HG03066 (cell line): ENCODE data around the gene MYH14.

Source experiments
- ATAC-seq: cut with Tn5 transposase; IDR thresholded peaks from one replicate; pipeline ENCODE4 v1.9.1; 2021; ENCODE audit warnings: low read depth; ENCODE audit not compliant: unreplicated experiment

The MYH14 gene

DNA sequence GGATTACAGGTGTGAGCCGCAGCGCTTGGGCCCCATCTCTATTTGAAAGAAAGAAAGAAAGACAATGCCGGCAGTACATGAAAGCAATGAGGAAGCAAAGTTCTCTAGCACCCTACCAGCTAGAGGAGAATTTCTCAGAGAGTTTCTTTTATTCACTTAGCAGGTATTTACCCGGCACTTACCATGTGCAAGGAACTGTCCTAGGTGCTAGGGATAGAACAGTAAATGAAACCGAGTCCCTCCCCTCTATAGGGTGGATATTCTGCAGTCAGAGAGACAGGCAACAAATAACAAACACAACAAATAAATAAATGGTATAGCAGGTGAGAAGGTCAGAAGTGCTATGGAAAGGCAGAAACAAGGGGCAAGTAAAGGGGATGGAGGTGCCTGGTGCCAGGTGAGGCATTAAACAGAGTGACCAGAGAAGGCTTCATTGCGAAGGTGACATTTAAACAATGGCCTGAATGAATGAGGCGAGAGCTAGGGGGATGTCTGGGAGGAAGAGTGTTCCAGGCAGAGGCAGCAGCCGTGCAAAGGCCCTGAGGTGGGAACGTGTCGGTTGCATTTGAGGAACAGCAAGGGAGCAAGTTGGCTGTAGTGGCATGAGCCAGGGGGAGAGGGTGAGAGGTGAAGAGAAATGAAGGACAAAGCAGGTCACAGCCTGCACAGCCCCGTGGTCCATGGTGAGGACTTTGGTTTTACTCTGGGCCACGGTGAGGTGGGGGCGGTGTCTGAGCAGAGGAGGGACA, 10.8 kb upstream of the MYH14 start:
- no peak for ATAC-seq

GRCh38 chr19:50195224-50195623, 8.2 kb upstream of the MYH14 start:
- no peak for ATAC-seq

- ATAC-seq = no peak
Measured at GRCh38 chr19:50196322-50196932, 7.0 kb upstream of the MYH14 start.

DNA sequence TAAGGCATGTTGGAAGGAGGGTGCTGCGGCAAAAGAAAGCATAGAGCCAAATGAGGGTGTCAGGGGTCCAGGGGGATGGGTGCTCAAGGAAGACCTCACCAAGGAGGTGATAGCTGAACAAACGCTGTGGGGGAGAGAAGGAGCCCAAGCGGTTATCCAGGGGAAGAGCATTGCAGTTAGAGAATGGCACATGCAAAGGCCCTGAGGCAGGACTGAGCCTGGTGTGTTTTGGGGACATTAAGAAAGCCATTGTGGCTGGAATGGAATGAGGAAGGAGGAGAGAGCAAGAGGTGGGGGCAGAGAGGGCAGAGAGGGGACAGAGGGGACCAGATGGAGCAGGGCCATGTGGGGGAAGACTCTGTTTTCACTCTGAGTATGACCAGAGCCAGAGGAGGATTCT, 6.1 kb upstream of the MYH14 start:
- ATAC-seq = no peak

DNA sequence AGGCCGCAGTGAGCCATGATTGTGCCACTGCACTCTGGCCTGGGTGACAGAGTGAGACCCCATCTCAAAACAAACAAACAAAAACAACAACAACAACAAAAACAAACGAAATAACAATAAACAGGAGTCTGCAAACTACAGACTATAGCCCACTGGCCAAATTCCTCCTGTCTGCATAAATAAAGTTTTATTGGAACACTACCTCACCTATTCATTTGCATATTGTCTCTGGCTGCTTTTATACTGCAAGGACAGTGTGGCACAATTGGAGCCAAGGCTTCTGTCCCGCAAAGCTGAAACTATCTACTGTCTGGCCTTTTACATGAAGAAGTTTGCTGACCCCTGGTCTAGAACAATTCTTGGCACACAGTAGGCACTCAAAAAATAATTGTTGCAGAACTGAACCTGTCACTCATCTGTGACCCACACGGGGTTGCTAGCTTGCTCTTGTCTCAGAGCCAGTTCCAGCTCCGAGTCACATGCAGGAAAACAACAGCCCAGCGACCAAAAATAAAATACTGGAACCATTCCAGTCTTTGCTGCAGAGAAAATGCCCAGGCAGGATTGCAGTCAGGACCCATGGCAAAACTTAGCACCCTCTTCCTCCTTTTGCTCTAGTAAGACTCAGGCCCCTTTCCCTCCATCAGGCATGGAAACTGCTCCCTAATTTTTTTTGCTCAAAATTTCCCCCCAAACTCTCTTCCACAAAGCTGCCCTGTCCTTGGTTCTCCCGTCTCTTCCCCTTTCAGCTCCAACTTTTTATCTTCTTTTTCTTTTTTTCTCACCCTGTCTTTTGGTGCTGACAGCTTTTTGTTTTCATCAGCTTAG, 4.8 kb upstream of the MYH14 start:
- ATAC-seq = no peak

DNA sequence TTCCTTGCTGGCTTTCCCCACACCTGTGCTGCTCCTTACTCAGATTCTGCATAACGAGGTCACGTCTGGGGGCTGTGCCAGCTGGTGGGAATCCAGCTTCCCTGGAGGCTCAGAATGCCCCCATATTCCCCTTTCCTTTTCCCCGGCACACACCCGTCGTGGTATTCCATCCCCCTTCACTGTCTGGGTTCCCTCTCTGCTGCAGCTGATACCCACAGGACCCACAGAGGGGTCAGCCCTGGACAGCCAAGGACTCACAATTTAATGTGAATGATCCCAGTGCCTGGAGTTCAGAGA, 4.2 kb upstream of the MYH14 start:
- no peak for ATAC-seq

DNA sequence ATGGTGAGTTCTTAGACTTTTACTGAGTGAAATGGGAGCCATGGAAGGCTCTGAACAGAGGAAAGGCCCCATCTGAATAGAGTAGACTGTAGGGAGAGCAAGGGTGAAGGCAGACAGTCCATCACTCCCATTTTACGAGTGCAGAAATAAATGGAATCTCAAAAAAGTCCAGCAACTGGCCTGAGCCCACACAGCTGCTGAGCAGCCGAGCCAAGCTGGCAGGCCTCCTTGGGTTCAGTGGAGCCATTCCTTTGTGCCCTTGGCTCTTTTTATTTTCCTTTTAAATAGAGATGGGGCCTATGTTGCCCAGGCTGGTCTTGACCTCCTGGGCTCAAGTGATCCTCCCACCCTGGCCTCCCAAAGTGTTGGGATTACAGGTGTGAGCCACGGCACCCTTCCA, 1.0 kb upstream of the MYH14 start:
- ATAC-seq = no peak

DNA sequence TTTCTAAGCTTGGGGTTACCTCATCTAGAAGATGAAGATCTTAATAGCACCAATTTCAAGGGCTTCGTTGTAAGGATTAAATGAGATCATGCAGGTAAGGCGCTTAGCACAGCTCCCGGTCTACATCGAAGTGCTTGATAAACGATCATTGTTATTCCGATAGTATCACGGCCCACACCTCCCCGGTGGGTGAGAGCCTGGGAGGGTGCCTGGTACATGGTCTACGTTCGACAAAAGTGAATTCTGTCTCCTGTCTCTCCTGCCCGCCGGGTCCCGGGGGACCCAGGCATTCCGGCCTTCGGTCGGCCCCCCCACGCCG, 501 bp upstream of the MYH14 start:
- no peak for ATAC-seq

DNA sequence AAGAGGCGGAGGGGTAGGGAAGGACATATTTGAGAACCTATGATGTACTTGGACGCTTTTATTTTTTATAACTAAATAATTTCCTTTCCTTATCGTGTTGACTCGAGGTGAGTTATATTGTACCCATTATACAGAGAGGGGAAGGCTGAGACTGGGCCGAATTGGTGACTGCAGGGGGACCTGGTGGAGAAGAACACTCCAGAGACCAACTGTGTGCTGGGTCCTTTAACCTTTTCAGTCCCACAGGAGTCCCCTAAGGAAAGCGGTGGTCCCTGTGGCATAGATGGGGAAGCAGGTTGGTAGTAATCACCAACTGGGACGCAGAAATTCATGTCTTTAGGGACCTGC, 633 bp downstream of the MYH14 start:
- no peak for ATAC-seq

DNA sequence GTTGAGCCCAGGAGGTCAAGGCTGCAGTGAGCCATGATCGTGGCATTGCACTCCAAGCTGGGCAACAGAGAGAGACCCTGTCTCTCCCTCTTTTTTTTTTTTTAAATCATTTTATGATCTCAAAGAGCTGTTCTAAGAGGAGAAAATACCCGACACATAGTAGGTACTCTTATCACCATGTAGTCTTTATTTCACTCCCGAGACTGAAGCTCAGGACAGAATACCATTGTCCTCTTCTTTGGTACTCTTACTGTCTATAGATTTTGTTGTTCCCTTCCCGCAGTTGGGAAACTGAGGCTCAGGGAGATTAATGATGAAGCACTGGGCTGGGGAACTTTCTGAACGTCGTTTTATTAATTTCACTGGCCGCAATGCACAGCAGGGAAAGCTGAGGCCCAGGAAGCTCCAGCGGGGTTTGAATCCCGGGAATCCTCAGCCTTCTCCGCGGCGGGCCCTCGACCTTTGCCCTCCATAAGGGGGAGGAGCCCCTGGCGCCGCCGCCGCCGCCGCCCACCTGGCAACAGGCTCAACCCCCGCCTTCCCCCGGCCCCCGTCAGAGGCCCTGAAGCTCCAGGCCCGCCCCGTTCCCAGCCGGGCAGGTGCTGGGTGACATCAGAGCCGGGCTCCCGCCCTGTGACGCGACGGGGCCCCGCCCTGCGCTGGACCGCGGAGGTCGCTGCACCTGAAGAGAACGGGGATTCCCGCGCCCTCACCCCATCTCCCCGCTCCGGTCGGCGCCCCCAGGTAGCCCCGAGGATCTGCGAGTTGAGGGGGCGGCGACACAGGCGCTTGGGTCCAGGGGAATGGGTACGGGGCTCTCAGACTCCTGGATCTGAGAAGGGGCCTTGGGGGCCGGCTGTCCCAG, 1.6 kb downstream of the MYH14 start:
- ATAC-seq = no peak

- no peak for ATAC-seq
Measured at GRCh38 chr19:50205681-50206138, 2.3 kb downstream of the MYH14 start.

DNA sequence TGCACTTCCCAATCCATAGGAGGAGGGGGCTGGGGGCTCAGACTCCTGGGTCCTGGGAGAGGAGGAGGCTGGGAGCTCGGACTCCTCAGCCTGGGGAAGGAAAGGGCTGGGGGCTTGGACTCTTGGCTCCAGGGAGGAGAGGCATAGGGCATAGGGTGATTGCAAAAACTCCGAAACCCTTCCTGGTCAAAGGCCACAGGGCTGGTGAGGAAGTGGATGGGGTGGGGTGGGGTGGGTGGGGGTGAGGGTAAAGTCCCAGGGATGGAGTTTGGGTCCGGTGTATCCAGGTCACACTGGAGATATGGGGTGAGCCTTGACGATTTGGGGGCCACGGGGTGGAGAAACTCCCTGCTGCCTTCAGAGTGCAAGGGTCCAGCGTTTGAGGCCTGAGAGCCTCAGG, 2.8 kb downstream of the MYH14 start:
- no peak for ATAC-seq

- no peak for ATAC-seq
Measured at GRCh38 chr19:50207730-50208129, 4.3 kb downstream of the MYH14 start.

- ATAC-seq = no peak
Measured at GRCh38 chr19:50209131-50209530, 5.7 kb downstream of the MYH14 start.

DNA sequence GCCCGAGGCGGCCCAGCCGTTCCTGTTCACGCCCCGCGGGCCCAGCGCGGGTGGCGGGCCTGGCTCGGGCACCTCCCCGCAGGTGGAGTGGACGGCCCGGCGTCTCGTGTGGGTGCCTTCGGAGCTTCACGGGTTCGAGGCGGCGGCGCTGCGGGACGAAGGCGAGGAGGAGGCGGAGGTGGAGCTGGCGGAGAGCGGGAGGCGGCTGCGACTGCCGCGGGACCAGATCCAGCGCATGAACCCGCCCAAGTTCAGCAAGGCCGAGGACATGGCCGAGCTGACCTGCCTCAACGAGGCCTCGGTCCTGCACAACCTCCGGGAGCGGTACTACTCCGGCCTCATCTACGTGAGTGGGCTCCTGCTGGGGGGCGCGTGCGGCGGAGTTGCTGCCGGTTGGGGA, 7.0 kb downstream of the MYH14 start:
- ATAC-seq = no peak

GRCh38 chr19:50213925-50214324, 10.5 kb downstream of the MYH14 start:
- ATAC-seq = no peak

DNA sequence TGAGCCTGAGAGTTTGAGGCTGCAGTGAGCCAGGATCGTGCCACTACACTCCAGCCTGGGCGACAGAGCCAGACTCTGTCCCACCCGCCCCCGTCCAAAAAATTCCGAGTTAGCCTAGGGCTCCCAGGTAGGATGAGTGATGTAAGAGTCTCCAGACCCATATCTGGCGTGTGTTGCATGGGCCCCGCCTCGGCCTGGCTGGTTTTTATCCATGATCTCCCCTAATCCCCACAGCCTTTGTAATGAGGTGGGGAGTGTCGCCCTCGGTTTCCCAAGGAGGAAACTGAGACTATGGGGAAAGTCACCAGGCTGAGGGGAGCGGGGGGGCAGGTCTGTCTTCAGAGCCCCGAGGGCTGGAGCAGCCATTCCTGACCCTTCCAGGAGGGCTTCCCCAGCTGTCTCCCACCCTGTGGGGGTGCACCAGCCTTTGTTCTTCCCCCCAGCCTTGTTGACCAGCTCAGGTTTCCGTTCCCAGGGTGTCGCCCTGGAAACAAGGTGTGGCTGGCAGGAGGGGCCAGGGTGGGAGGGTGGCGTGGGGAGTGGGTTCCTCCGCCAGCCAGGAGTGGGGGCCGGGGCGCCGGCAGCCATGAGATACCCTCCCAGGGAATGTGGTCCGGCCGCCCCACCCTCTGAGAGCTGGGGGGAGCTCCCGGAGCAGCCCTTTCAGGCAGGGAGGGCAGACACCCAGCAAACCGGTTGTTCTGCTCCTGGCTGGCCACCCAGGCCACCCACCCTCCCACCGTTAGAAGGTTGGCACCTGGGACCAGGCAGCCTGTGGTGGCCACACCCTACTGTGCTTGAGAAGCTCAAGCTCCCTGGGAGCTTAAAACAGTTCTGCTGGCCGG, 11.5 kb downstream of the MYH14 start:
- no peak for ATAC-seq

DNA sequence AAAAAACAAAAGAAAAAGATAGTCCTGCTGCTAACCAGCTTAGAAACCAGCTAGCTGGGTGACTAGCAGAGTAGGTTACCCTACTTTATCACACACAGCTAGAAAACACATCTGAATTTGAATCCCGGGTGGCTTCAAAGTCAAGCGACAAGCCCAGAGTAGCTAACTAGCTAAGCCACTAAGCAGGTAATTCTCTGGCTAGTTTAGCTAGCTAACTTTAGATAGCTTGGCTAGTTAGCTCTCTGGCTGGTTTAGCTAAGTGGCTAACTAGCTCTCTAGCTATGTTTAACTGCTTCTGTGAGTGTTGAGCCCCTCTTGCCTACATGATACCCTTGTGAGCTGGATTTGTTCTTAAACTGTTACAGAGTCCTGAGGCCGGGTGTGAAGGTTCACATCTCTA, 12.4 kb downstream of the MYH14 start:
- no peak for ATAC-seq

DNA sequence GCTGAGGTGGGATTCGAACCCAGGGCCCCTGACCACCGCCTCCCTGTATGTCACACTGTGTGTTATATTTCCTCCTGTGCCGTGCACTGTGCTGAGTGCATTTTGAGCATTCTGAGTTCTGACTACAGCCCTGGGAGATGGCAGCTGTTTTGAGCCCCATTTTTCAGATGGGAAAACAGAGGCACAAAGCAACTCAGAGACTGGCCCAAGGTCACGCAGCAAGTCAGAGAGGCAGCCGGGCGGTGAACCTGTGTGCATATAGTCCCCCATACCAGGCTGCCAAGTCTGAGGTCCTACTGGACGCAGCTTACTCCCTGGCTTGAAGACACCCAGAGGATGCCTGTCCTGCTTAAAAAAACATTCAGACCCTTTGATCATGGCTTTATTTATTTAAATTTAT, 17.7 kb downstream of the MYH14 start:
- no peak for ATAC-seq
